ENCODE measurements around the gene C1orf167.

GRCh38 chr1:11795238-11795890, 33.4 kb downstream of the C1orf167 start:
- TF ChIP-seq CTCF (conservative IDR thresholded peaks at IDR 0.05 in 1 of 2, IDR thresholded peaks at IDR 0.05 in 1 of 2; ENCODE audit: extremely low read depth in 1 of 2, insufficient read depth in 1 of 2, low read depth in 1 of 2, low read length in 2 of 2), result no peak
- no peak for TF ChIP-seq EZH2 (IDR thresholded peaks at IDR 0.05; ENCODE audit: borderline replicate concordance, low read length)

All from mammary epithelial cell (primary cell).